Stimulated activated effector memory CD8-positive, alpha-beta T cell treated with anti-CD3 and anti-CD28 coated beads, Interleukin-12 subunit alpha, Interleukin-12 subunit beta, amount 100 ng/mL, for 72 hours (primary cell): ENCODE data around the gene TMEM131L.

Experiments
- ATAC-seq: fragments of 150-1000 bp; cut with Tn5 transposase; 2 replicates; pipeline ENCODE4 v1.10.0; 2021
- DNase-seq, 2 donors: peaks; one replicate each; pipeline ENCODE4 v3.0.0; 2021 to 2022; ENCODE audit warnings: low spot score in 2 of 2
- H3K27ac Mint-ChIP-seq: one replicate; pipeline ENCODE4 v1.8.0; 2022; ENCODE audit warnings: mild to moderate bottlenecking, mixed read lengths
- H3K36me3 Mint-ChIP-seq: one replicate; pipeline ENCODE4 v1.8.0; 2022; ENCODE audit warnings: mild to moderate bottlenecking, mixed read lengths
- H3K4me1 Mint-ChIP-seq: one replicate; pipeline ENCODE4 v1.8.0; 2022; ENCODE audit warnings: mixed read lengths
- H3K4me3 Mint-ChIP-seq: one replicate; pipeline ENCODE4 v1.8.0; 2022; ENCODE audit warnings: mild to moderate bottlenecking, mixed read lengths
- H3K9me3 Mint-ChIP-seq: one replicate; pipeline ENCODE4 v1.8.0; 2022; ENCODE audit warnings: mixed read lengths

The TMEM131L gene

DNA sequence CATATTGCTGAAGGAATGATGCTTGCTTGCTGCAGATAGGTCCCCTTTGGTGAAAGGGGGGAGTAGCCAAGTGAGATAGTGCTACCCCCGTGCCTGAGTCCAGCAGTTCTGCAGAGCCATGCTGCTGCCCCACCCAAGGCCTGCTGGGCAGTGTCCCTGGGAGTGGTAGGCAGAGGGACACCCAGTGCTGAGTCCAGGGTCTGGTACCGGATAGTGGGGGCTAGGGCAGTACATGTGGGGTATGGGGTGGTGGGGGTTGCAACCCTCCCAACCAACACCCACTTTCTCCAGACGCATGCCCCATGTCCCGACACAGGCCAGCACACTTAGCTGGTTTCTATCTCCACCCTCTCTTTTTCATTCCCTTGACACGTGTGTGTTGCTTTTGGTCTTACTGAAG, 155.9 kb downstream of the TMEM131L start:
- Mint-ChIP-seq H3K36me3 (peaks cover 95% of the 10 kb centered on the region), H3K27ac (no peak overlapping the region), H3K4me1 (peaks cover 15% of the 10 kb centered on the region), H3K4me3 (no peak overlapping the region), H3K9me3 (no peaks in the 10 kb centered on the region)
- no peak for DNase-seq
- no peak for ATAC-seq

DNA sequence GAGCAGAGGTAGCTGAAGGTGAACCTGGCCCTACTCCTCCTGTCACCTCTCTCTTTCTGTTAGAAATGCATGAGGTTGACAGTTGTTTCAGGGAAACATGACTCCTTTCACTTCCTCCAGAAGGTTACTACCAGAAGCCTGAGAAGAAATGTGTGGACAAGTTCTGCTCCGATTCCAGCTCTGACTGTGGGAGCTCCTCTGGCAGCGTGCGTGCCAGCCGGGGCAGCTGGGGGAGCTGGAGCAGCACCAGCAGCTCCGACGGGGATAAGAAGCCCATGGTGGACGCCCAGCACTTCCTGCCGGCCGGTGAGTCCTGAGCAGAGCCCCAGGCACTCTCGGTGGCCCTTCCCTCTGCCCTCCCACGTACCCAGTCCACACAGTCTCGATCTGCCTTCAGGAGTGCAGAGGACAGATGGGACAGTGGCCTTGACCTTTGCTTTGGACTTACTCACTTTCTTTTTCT, 156.6 kb downstream of the TMEM131L start:
- Mint-ChIP-seq H3K36me3 (peaks cover 95% of the 10 kb centered on the region), H3K27ac (peak overlapping the region; percentile 61), H3K9me3 (no peaks in the 10 kb centered on the region), H3K4me3 (no peak overlapping the region), H3K4me1 (peaks cover 15% of the 10 kb centered on the region)
- DNase-seq (no peak), ATAC-seq (no peak)

DNA sequence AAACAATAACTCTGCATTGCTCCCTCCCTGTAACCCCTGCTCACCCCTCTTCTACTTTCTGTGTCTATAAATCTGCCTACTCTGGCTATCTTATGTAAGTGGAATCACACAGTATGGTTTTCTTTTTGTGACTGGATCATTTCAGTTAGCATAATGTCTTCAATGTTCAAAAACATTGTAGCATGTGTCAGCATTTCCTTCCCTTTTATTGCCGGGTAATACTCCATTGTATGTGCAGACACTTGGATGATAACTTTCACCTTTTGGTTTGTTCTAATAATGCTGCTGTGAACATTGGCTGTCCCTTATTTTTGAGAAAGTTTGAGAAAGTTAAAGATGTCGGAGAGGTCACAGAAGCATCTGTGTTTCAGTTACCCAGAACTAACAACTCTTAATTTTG, 157.3 kb downstream of the TMEM131L start:
- peak overlapping the region; percentile 61 for H3K27ac Mint-ChIP-seq
- H3K36me3 Mint-ChIP-seq, result peaks cover 95% of the 10 kb centered on the region
- H3K9me3 Mint-ChIP-seq, result no peaks in the 10 kb centered on the region
- no peak overlapping the region for H3K4me3 Mint-ChIP-seq
- ATAC-seq (no peak), DNase-seq (no peak)
- H3K4me1 Mint-ChIP-seq, result peaks cover 15% of the 10 kb centered on the region

DNA sequence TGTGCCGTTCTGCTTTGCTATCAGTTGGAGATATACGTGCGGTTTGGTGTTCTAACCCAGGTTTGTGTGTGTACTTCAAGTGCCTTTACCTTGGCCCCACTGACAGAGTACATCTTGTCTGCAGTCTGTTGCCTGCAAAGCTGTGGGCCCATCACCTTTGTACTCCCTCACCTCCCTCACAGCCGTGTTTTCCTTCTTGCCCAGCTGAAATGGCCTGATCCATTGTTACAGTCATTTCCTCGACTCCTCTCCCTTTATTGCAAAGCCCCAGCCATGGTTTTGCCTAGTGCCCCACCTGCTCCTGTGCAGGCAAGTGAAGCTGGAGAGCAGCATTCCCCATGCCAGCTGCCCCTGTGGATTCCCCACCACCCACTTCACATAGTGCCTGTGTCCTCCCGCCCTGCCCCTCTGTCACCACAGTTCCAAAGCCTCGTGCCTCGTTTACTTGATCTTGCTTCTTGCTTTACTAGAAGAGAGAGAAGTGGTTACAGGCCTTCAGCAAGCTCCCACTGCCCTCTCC, 162.7 kb downstream of the TMEM131L start:
- Mint-ChIP-seq H3K9me3 (no peaks in the 10 kb centered on the region), H3K27ac (peak overlapping the region; percentile 58), H3K4me1 (no peaks in the 10 kb centered on the region), H3K4me3 (no peak overlapping the region), H3K36me3 (peaks cover 95% of the 10 kb centered on the region)
- DNase-seq (no peak), ATAC-seq (no peak)

DNA sequence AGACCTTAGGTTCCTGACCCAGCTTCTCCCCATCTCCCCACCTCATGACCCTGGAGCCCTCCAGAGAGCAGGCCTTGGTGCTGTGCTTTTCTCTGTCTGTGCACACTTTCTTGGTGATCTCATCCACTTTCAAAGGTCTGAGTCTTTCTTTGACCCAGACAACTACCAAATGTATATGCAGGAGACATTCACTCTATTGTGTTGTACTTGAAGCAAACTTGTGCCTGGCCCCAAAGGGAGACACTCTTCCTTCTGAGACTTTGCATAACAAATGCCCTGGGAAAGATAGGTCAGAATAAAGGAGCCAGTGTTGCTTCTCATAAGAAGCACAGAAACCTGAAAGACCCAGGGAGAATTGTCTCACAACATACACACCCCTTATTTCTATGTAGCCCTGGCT, 163.6 kb downstream of the TMEM131L start:
- Mint-ChIP-seq H3K27ac (peak overlapping the region; percentile 58), H3K36me3 (peaks cover 95% of the 10 kb centered on the region)
- no peak for ATAC-seq

DNA sequence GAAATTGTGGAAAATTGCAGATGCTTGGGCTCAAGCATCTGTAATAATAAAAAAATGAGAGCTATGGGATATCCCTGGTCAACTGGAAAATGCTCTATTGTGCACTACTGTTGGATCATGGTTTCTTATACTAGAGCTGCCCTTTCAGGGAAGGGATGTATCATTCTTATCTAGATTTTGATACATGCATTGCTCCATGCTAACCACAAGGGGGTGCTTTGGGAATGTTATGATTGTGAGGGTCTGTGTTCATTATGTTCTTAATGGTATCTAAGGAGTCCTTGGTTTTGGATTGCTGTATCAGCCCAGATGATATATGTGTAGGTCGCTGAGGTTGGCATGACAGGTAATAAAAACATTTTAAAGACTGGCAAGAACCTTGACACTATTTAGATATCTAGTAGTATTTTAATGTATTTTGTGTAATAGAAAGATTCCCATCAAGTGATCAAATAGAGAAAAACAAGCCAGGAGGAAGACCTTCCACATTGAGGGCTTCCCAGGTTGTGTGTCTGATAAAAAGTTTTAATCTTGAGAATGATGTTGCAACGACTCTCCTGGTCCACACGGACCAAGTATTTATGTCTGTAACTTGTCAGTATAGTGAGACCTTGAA, 168.7 kb downstream of the TMEM131L start:
- H3K36me3 Mint-ChIP-seq, result peaks cover 78% of the 10 kb centered on the region
- H3K27ac Mint-ChIP-seq, result no peak overlapping the region
- peak in 1 of 2 donors; percentile 30 for DNase-seq
- peaks cover 4% of the 10 kb centered on the region for H3K4me1 Mint-ChIP-seq
- H3K4me3 Mint-ChIP-seq, result no peak overlapping the region
- no peak for ATAC-seq
- H3K9me3 Mint-ChIP-seq, result no peaks in the 10 kb centered on the region

More for the DNA sequence above, 163.6 kb downstream of the TMEM131L start:
- no peaks in the 10 kb centered on the region for H3K9me3 Mint-ChIP-seq
- H3K4me1 Mint-ChIP-seq, result no peaks in the 10 kb centered on the region
- no peak overlapping the region for H3K4me3 Mint-ChIP-seq
- no peak for DNase-seq

DNA sequence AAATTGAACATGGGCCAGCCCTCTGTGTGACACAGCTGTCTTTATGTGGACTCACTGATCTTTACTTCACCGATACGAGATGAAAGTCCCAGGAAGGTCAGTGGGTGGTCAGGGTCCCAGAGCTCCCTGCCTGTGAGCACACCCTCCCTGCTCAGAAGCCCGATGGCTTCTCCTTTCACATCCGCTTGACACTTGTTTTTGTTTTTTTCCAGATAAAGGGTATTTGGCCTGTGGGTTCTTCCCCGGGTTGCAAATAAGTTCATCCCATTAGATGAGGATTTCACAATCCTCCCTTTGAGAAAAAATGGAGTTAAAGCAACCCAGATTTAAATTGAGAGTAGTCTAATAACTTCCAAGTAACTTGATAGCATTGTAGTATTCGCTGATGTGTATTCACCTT, 169.7 kb downstream of the TMEM131L start:
- Mint-ChIP-seq H3K4me3 (no peak overlapping the region), H3K27ac (no peak overlapping the region), H3K9me3 (no peaks in the 10 kb centered on the region), H3K36me3 (peaks cover 68% of the 10 kb centered on the region), H3K4me1 (peaks cover 8% of the 10 kb centered on the region)
- DNase-seq, result no peak
- ATAC-seq, result no peak

DNA sequence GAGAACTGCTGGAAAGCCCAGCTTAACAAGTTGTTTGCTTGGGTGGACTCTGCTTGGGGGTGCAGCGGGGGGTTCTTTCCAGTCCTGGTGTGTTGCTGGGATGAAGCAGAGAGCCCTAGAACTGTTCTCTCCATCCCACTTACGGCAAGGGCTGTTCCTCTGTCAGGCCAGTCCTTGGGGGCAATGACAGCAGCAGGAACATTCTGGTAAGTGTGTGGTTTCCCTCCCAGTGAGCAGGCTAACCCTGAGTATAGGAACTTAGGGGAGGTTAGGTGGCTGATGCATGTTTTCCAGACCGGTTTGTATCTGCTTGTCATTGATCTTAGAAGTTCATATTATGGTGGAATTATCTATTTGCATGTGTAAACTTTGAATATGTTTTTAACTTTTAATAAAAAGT, 171.0 kb downstream of the TMEM131L start:
- Mint-ChIP-seq H3K4me1 (peaks cover 8% of the 10 kb centered on the region), H3K4me3 (no peak overlapping the region), H3K36me3 (peaks cover 59% of the 10 kb centered on the region), H3K9me3 (no peaks in the 10 kb centered on the region), H3K27ac (no peak overlapping the region)
- DNase-seq, result no peak
- no peak for ATAC-seq

DNA sequence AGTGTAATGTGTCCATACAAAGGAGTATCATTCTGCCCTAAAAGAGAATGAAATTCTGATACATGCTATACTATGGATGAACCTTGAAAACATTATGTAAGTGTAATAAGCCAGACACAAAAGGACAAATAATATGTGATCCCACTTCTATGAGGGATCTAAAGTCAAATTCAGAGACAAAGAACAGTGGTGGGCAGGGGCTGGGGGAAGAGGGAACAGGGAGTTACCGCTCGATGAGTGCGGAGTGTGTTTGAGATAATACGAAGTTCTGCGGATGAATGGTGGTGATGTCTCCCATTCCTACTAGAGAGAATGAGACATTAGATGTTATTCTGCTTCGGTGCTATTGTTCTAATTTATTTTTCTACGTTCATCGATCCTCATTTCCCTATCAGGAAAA, 171.9 kb downstream of the TMEM131L start:
- ATAC-seq, result no peak
- no peak for DNase-seq
- H3K27ac Mint-ChIP-seq, result peak overlapping the region; percentile 0
- no peaks in the 10 kb centered on the region for H3K9me3 Mint-ChIP-seq
- H3K4me3 Mint-ChIP-seq, result no peak overlapping the region
- H3K36me3 Mint-ChIP-seq, result peaks cover 51% of the 10 kb centered on the region
- H3K4me1 Mint-ChIP-seq, result peaks cover 8% of the 10 kb centered on the region

DNA sequence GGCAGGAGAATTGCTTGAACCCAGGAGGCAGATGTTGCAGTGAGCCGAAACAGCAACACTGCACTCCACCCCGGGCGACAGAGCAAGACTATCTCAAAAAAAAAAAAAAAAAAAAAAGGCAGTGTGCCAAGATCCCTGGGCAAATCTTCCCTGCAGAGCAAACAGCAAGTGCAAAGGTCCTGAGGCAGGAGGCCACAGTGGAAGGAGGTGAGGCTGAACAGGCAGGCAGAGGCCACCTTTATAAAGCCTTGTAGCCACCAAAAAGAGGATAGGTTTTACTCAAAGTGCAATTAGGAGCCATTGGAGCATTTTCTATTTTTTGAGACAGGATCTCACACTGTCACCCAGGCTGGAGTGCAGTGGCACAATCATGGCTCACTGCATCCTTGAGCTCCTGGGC, 172.8 kb downstream of the TMEM131L start:
- H3K4me1 Mint-ChIP-seq, result peaks cover 8% of the 10 kb centered on the region
- no peak overlapping the region for H3K27ac Mint-ChIP-seq
- peaks cover 41% of the 10 kb centered on the region for H3K36me3 Mint-ChIP-seq

DNA sequence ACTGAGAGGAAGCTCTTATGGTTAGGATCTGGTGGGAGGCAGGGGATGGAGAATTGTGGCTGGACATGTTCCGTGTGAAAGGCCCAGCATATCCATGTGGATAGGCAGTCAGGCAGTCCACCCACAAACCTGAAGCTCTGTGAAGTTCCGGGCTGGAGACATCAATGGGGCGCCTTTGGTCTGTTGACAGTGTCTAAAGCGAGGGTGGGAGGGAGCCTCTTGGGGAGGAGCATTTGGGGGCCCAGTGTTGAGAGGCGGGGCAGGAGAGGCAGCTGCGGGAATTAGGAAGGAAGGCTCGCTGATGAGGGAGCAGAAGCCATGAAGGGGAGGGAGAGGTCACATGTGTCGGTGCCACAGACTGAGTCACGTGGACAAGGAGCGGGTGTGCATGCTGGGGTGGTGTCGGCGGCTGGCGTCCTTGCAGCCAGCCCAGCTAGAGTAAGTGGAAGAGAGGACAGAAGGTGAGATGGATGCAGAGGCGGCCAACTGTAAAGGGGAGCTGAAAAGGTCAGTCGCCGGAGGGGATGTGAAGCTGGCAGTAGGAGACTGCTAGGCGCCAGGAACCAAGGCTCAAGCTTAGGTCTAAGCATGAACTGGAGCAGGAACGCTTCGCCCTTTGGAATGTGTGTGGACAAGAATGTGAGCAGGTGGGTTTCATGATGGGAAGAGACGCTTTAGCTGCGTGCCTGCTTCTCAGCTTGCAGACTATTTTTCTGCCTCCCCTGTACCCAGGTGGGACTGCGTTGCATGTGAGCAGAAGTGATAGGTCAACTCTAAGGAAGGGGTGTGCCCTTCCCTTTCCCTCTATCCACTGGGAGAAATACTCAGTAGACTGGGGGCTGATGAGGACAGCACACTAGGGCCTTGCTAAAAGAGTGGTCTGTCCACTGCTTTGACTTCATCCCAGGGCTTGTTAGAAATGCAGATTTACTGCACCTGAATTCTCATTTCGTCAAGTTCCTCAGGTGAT, 174.0 kb downstream of the TMEM131L start:
- Mint-ChIP-seq H3K9me3 (peaks cover under 1% of the 10 kb centered on the region), H3K36me3 (peaks cover 30% of the 10 kb centered on the region), H3K4me1 (peaks cover 8% of the 10 kb centered on the region), H3K27ac (no peak overlapping the region), H3K4me3 (no peak overlapping the region)
- ATAC-seq (no peak), DNase-seq (no peak)

More for the DNA sequence above, 172.8 kb downstream of the TMEM131L start:
- no peak overlapping the region for H3K4me3 Mint-ChIP-seq
- DNase-seq, result no peak
- ATAC-seq, result no peak
- H3K9me3 Mint-ChIP-seq, result no peaks in the 10 kb centered on the region

DNA sequence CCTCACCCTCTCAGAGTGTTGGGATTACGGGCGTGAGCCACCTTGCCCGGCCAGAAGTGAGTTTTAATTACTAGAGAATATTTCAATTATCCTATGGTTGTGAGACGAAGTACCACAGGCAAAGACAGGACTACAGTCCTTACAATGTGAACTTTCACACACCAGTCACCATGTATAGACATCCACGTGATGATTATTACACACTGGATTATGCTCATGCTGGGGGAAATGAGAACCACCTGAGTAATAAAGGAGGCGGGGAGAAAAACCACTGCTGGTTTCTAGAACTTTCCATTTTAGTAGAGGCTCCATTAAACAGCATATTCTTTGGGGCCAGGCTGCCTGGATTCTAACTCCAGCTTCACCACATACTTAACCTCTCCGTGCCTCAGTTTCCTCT, 175.4 kb downstream of the TMEM131L start:
- DNase-seq, result no peak
- ATAC-seq, result peak; percentile 82

DNA sequence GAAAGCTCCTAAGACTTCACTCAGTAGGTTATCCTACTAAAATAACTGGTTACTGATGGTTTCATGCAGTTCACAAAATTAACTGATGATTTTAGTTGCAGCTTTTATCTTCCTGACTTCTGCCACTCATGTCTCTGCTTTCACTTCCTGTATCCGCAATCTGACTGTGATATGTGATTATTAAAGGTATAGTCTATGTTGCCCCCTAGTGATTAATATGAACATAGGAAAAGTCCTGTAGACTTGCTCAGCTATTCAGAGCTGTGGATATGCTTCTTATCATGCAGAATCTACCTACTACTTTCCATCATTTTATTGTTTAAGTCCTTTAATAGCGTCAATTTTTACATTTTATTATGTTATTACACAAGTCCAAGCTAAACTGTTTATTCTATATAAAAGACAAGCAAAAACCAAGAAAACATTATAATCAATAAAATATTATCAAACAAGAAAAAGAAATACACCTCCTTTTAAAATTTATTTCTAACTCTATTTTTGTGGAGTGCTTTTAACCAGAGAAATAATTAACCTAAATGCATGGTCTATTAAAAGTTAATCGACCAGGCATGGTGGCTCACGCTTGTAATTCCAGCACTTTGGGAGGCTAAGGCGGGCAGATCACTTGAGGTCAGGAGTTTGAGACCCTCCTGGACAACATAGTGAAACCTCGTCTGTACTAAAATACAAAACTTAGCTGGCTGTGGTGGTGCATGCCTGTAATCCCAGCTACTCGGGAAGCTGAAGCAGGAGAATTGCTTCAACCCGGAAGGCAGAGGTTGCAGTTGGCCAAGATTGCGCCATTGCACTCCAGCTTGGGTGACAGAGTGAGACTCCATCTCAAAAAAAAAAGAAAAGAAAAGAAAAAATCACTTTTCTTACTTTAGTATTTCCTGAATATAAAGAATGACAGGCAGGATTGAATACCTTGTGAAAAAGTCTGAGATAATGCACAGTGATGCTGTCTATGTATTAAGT, 177.5 kb downstream of the TMEM131L start:
- DNase-seq (no peak), ATAC-seq (peak; percentile 82)
- Mint-ChIP-seq H3K4me3 (no peak overlapping the region), H3K36me3 (no peaks in the 10 kb centered on the region), H3K27ac (no peak overlapping the region), H3K4me1 (peaks cover 8% of the 10 kb centered on the region), H3K9me3 (peaks cover 4% of the 10 kb centered on the region)

More for the DNA sequence above, 175.4 kb downstream of the TMEM131L start:
- no peak overlapping the region for H3K27ac Mint-ChIP-seq
- H3K4me1 Mint-ChIP-seq, result peaks cover 8% of the 10 kb centered on the region
- peaks cover 16% of the 10 kb centered on the region for H3K36me3 Mint-ChIP-seq
- no peak overlapping the region for H3K4me3 Mint-ChIP-seq
- H3K9me3 Mint-ChIP-seq, result peaks cover 4% of the 10 kb centered on the region

DNA sequence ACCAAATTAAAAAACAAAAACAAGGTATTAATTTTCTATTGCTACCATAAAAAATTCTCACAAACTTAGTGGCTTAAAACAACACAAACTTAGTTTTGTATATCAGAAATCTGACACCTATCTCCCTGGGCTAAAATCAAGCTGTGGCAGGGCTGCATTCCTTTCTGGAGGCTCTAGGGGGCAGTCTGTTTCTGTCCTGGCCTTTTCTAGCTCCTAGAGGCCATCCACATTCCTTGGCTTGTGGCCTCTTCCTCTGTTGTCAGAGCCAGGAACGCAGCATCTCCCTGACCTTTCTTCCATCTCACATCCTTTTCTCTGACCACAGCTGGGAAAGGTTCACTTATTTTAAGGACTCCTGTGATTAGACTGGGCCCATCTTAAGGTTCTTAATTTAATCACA, 179.0 kb downstream of the TMEM131L start:
- Mint-ChIP-seq H3K9me3 (peaks cover 4% of the 10 kb centered on the region), H3K4me3 (no peak overlapping the region), H3K27ac (no peak overlapping the region), H3K4me1 (peaks cover 4% of the 10 kb centered on the region), H3K36me3 (no peaks in the 10 kb centered on the region)
- DNase-seq, result peak in 1 of 2 donors; percentile 49
- ATAC-seq, result no peak

DNA sequence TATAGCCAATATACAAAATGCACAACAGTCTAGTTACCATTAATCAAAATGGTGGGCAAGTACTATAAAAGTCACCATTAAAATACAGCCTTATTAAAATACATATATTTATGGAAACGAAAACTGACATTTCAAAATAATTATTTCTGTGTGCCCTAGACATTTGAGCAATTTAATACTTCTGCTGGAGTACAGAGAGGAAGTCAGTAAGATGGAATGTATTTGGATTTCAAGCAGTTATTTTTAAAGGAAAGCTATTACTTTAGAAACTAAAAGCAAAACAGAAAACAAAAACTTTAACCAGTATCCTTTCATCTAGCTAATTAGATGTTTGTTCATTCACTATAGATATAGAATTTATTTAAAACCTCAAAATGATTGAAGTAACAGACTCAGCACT, 180.1 kb downstream of the TMEM131L start:
- Mint-ChIP-seq H3K4me1 (peaks cover 11% of the 10 kb centered on the region), H3K36me3 (no peaks in the 10 kb centered on the region), H3K4me3 (no peak overlapping the region), H3K27ac (no peak overlapping the region), H3K9me3 (peaks cover 4% of the 10 kb centered on the region)
- DNase-seq (no peak), ATAC-seq (no peak)
